HFFc6 (cell line): Measurements from ENCODE around the gene CEL. TPM values are rescaled to one million over a fixed set of nuclear protein-coding genes. Genes with fewer than 3 reads are reported as not detected.
"Not testable (repeated sequence)": the region's sequence is repeated elsewhere in the genome, so short reads cannot be mapped to it uniquely, and the experiment has no call there.

ENCODE experiments used
- DNase-seq: peaks from one replicate; pipeline ENCODE4 v3.0.0-alpha.2; 2018
- H3K27ac Mint-ChIP-seq: 2 replicates; pipeline ENCODE4 v1.8.0; 2020; ENCODE audit warnings: mild to moderate bottlenecking, mixed read lengths
- H3K27me3 Mint-ChIP-seq: 2 replicates; pipeline ENCODE4 v1.8.0; 2021; ENCODE audit warnings: mild to moderate bottlenecking, moderate library complexity, mixed read lengths; ENCODE audit not compliant: insufficient read depth
- H3K36me3 Mint-ChIP-seq: 2 replicates; pipeline ENCODE4 v1.8.0; 2021; ENCODE audit warnings: low read depth, mixed read lengths
- H3K4me1 Mint-ChIP-seq: 2 replicates; pipeline ENCODE4 v1.8.0; 2020; ENCODE audit warnings: low read depth, mixed read lengths
- H3K4me3 Mint-ChIP-seq: 2 replicates; pipeline ENCODE4 v1.8.0; 2020; ENCODE audit warnings: mild to moderate bottlenecking, moderate library complexity, mixed read lengths
- H3K9me3 Mint-ChIP-seq: 2 replicates; pipeline ENCODE4 v1.8.0; 2020; ENCODE audit warnings: mild to moderate bottlenecking, mixed read lengths
- total RNA-seq, 6 experiments: library from RNA; stranded (reverse); fragmentation: NEBNext Ultra II Directional; extraction: Animal tissue kit (Norgen Biotek cat#: 25700); gene quantifications; 2 replicates in 1 of 6; 3 replicates in 5 of 6; pipeline ENCODE4 v1.2.3, GENCODE V29; 2021
- TF ChIP-seq, protein P1 (sequence below): fragments of 200-600 bp; sonication (generic); IDR thresholded peaks from 2 replicates; pipeline ENCODE4 v1.5.0; 2021; ENCODE audit warnings: antibody characterized with exemption, mild to moderate bottlenecking

Gene CEL
- total RNA-seq, 6 experiments from 2014 or later: 0.25 to 0.60 (median 0.43) TPM

DNA sequence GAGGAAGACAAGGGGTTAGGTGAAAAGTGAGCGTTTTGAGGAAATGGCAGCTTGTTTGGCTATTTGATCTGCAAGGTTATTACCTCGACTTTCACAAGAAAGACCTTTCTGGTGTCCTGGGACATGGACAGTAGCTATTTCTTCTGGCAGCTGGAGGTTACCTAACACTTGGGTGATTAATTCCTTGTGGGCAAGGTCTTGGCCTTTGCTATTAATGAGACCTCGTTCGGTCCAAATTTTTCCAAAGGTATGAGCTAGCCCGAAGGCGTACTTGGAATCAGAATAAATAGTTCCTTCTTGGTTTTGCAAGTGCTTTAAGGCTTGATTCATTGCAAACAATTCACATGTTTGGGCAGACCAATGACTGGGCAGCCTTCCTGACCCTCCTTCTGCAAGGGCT, 26.1 kb upstream of the CEL start:
- Mint-ChIP-seq H3K4me3 (no peak overlapping the region), H3K9me3 (peaks cover 13% of the 10 kb centered on the region), H3K27ac (no peak overlapping the region), H3K36me3 (peaks cover 44% of the 10 kb centered on the region), H3K4me1 (peaks cover 23% of the 10 kb centered on the region), H3K27me3 (no peaks in the 10 kb centered on the region)
- DNase-seq: no peak
- TF ChIP-seq, protein P1, sequence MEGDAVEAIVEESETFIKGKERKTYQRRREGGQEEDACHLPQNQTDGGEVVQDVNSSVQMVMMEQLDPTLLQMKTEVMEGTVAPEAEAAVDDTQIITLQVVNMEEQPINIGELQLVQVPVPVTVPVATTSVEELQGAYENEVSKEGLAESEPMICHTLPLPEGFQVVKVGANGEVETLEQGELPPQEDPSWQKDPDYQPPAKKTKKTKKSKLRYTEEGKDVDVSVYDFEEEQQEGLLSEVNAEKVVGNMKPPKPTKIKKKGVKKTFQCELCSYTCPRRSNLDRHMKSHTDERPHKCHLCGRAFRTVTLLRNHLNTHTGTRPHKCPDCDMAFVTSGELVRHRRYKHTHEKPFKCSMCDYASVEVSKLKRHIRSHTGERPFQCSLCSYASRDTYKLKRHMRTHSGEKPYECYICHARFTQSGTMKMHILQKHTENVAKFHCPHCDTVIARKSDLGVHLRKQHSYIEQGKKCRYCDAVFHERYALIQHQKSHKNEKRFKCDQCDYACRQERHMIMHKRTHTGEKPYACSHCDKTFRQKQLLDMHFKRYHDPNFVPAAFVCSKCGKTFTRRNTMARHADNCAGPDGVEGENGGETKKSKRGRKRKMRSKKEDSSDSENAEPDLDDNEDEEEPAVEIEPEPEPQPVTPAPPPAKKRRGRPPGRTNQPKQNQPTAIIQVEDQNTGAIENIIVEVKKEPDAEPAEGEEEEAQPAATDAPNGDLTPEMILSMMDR: no peak

DNA sequence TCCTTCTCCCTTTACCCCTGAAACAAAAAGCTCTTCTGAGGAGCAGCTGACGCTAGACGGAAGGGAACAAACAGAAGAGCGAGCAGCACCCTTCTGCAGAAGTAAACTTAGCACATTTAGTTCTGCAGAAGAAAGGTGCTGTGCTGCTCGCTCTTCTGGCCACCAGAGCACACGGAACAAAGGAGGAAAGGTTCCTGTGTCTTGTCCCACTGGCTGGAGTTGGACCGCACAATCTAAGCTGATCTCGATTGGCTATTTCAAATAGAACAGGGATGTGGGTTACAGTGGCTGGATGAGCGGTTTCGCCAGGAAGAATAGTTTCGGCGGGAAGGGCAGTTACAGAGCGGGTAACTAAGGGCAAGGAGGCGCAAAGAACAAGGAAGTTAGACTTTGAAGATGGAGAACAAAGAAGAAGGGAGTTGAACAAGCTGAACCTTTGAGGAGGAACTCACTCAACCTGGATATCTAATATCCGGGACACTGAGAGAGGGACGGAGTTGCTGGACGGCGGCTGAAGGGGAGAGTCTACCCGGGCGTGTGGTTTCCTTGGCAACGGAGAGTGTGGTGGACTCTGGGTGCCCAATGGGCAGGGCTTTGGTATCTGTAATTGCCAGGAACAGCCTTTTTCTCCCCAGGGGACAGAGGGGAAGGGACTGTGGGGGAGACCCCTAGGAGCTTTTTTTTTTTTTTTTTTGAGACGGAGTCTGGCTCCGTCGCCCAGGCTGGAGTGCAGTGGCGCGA, 23.8 kb upstream of the CEL start:
- H3K36me3 Mint-ChIP-seq: peaks cover 21% of the 10 kb centered on the region
- H3K27ac Mint-ChIP-seq: no peak overlapping the region
- H3K4me3 Mint-ChIP-seq: no peak overlapping the region

DNA sequence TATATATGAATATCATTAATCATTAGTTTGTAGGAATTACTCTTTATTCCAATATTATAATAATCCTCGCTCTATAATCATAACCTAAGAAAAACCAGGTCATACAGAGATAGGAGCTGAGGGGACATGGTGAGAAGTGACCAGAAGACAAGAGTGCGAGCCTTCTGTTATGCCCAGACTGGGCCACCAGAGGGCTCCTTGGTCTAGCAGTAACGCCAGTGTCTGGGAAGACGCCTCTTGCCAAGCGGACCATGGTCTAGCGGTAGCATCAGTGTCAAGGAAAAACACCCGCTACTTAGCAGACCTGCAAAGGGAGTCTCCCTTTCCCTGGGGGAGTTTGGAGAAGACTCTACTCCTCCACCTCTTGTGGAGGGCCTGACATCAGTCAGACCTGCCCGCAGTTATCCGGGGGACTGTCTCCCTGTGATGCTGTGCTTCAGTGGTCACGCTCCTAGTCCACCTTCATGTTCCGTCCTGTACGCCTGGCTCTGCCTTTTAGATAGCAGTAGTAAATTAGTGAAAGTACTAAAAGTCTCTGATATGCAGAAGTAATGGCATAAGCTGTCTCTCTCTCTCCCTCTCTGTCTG, 20.8 kb upstream of the CEL start:
- TF ChIP-seq, protein P1: peak; percentile 84
- not testable (repeated sequence) for H3K9me3 Mint-ChIP-seq, H3K4me1 Mint-ChIP-seq, H3K27ac Mint-ChIP-seq, H3K27me3 Mint-ChIP-seq, H3K4me3 Mint-ChIP-seq
- peaks cover 10% of the 10 kb centered on the region for H3K36me3 Mint-ChIP-seq
- DNase-seq: peak; percentile 47

More for the DNA sequence above, 23.8 kb upstream of the CEL start:
- Mint-ChIP-seq H3K9me3 (no peaks in the 10 kb centered on the region), H3K27me3 (no peaks in the 10 kb centered on the region), H3K4me1 (peaks cover 2% of the 10 kb centered on the region; the same call in 1 of the 2 replicates)
- TF ChIP-seq, protein P1: no peak
- DNase-seq: no peak

DNA sequence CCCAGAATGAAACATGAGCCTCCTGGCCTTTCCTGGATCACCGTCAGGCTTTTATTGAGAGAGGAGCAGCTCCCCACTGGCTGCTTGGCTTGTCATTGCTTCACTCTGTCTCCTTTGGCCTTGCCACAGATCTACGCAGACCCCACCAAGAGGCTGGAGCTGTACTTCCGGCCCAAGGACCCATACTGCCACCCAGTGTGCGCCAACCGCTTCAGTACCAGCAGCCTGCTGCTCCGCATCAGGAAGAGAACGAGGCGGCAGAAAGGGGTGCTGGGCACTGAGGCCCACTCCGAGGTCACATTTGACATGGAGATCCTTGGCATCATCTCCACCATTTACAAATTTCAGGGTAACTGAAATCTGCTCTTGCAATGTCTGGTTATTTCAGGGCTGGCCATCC, 19.8 kb upstream of the CEL start:
- TF ChIP-seq, protein P1: no peak
- Mint-ChIP-seq H3K36me3 (peaks cover 7% of the 10 kb centered on the region), H3K27me3 (peaks cover 2% of the 10 kb centered on the region; the same call in 1 of the 2 replicates), H3K4me1 (no peaks in the 10 kb centered on the region), H3K4me3 (no peak overlapping the region), H3K27ac (no peak overlapping the region), H3K9me3 (no peaks in the 10 kb centered on the region)
- DNase-seq: no peak

DNA sequence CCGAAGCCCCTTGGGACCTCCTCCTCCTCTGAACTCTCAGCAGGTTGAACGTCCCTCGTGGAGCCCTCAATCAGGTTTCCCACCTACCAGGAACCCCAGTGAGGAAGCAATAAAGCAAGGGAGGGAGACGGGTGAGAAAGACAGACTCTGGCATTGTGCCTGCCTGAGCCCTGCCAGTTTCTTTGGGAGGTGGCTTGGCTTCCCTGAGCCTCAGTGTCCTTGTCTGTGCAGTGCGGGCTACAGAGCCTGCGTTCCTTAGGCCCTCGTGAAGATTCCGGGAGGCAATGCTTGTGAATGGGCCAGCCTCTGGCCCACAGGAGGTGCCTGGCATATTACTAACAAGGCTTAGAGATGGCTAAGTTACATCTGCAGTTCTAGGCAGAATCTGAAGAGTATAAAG, 19.1 kb upstream of the CEL start:
- H3K27me3 Mint-ChIP-seq: peaks cover 2% of the 10 kb centered on the region; the same call in 1 of the 2 replicates
- H3K4me1 Mint-ChIP-seq: no peaks in the 10 kb centered on the region
- no peaks in the 10 kb centered on the region for H3K9me3 Mint-ChIP-seq
- H3K27ac Mint-ChIP-seq: no peak overlapping the region
- H3K36me3 Mint-ChIP-seq: peaks cover 5% of the 10 kb centered on the region
- DNase-seq: no peak
- H3K4me3 Mint-ChIP-seq: no peak overlapping the region
- TF ChIP-seq, protein P1: no peak
